Measurements from ENCODE around the gene EFNB1. TPM values are rescaled to one million over a fixed set of nuclear protein-coding genes. Genes with fewer than 3 reads are reported as not detected.

Gene EFNB1
- total and polyA plus RNA-seq, 2 of the 8 experiments (the other 6 are each of a cell fraction or from before 2014, with no cell fraction given), result 2.3 to 5.4 TPM

GRCh38 chrX:68829582-68830418 is 979 bp downstream of the EFNB1 start:
- no peaks in the 10 kb centered on the region for H3K79me2 ChIP-seq (ENCODE audit: control insufficient read depth in 1 of 2, insufficient read depth in 2 of 2, low read length in 2 of 2)
- peaks cover 0 to 14% (median 3%) of the 10 kb centered on the region in 4 experiments; a peak in 5 of 7 replicates for H3K4me1 ChIP-seq (replicated peaks in 1 of 4; ENCODE audit: control insufficient read depth in 3 of 4, insufficient read depth in 4 of 4, low read length in 3 of 4)
- H2BK15ac ChIP-seq (ENCODE audit: low read length), result no peak overlapping the region
- CTCF ChIA-PET (ENCODE audit: partially characterized antibody), result interaction anchor here (0.5 to 3.2 kb wide), 15 partner anchors 55 to 558 kb away, joined by 3 to 35 read pairs (median 5); no protein-coding TSS in a partner anchor
- no peak overlapping the region for H2AK5ac ChIP-seq (ENCODE audit: low read depth, low read length)
- H3K4me2 ChIP-seq (ENCODE audit: insufficient read depth in 1 of 2, low read depth in 2 of 2, low read length in 2 of 2), result peak overlapping the region; percentile 59 to 78
- peaks cover 35 to 87% (median 77%) of the 10 kb centered on the region in 4 experiments for H3K27me3 ChIP-seq (replicated peaks in 1 of 4; ENCODE audit: control insufficient read depth in 3 of 4, extremely low read depth in 1 of 4, insufficient read depth in 3 of 4, low read length in 3 of 4)
- H3K9me3 ChIP-seq (ENCODE audit: insufficient read depth in 2 of 2, low read depth in 1 of 2, low read length in 1 of 2), result no peaks in the 10 kb centered on the region; a peak in 1 of 4 replicates
- H3K23ac ChIP-seq (ENCODE audit: insufficient read length), result no peak overlapping the region
- DNase-seq (ENCODE audit: low read depth in 1 of 2, low spot score in 2 of 2) (peak in 1 of 2 experiments; percentile 40), FAIRE-seq (no peak)
- H3K79me1 ChIP-seq (ENCODE audit: low read depth, low read length), result no peaks in the 10 kb centered on the region
- H3K9ac ChIP-seq (replicated peaks in 1 of 4; ENCODE audit: extremely low read depth in 1 of 4, low read depth in 3 of 4, low read length in 3 of 4), result peak overlapping the region in 1 of 4 experiments; percentile 40; a peak in 1 of 7 replicates
- POLR2A ChIA-PET (ENCODE audit: partially characterized antibody), result interaction anchor here (1.0 to 3.3 kb wide), 5 partner anchors 50 to 392 kb away, joined by 3 to 13 read pairs (median 3); no protein-coding TSS in a partner anchor
- WGBS, 2 experiments (ENCODE audit: extremely low coverage in 1 of 2, insufficient coverage in 1 of 2, insufficient read length in 1 of 2, insufficient replicate concordance in 2 of 2, low coverage in 1 of 2, low lambda C conversion rate in 2 of 2, missing lambda C conversion rate in 1 of 2), result 2% methylated on average over 24 of the region's 74 CpGs; no CpG with 5 or more reads in 1 of the 2 experiments
- no peak overlapping the region for H2BK20ac ChIP-seq (ENCODE audit: low read length)
- no peak overlapping the region for H2BK120ac ChIP-seq (replicated peaks; ENCODE audit: low read depth, low read length)
- no peak overlapping the region for H2BK12ac ChIP-seq (ENCODE audit: low read depth, low read length)
- peaks cover 15 to 16% of the 10 kb centered on the region in 2 experiments for H4K20me1 ChIP-seq (replicated peaks in 1 of 2; ENCODE audit: control insufficient read depth in 1 of 2, insufficient read depth in 2 of 2, low read length in 2 of 2)
- H3K27ac ChIP-seq (ENCODE audit: low read depth, low read length), result no peak overlapping the region
- H2BK5ac ChIP-seq (ENCODE audit: low read depth, low read length), result no peak overlapping the region
- H3K23me2 ChIP-seq (ENCODE audit: low read depth, low read length), result peaks cover 10% of the 10 kb centered on the region; the same call in 1 of the 2 replicates
- no peak overlapping the region for H3K56ac ChIP-seq (replicated peaks; ENCODE audit: insufficient read length, low read depth, low read length)
- TF ChIP-seq KDM4A (IDR thresholded peaks at IDR 0.05; ENCODE audit: low read depth, low read length, severe bottlenecking) (peak; percentile 10), BCL11A (IDR thresholded peaks at IDR 0.05; ENCODE audit: low read depth in 2 of 2, low read length in 2 of 2) (no peak), TAF7 (optimal IDR thresholded peaks at IDR 0.05; ENCODE audit: borderline replicate concordance, low read depth, low read length) (no peak), GTF2F1 (IDR thresholded peaks at IDR 0.05; ENCODE audit: borderline replicate concordance, low read depth, low read length) (no peak), SUZ12 (IDR thresholded peaks at IDR 0.05; ENCODE audit: low read length) (peak; percentile 64), EZH2 (IDR thresholded peaks at IDR 0.05; ENCODE audit: low read depth, low read length, severe bottlenecking) (peak; percentile 57), HDAC6 (IDR thresholded peaks at IDR 0.05; ENCODE audit: low read depth, low read length) (no peak)
- TF ChIP-seq, protein P1, sequence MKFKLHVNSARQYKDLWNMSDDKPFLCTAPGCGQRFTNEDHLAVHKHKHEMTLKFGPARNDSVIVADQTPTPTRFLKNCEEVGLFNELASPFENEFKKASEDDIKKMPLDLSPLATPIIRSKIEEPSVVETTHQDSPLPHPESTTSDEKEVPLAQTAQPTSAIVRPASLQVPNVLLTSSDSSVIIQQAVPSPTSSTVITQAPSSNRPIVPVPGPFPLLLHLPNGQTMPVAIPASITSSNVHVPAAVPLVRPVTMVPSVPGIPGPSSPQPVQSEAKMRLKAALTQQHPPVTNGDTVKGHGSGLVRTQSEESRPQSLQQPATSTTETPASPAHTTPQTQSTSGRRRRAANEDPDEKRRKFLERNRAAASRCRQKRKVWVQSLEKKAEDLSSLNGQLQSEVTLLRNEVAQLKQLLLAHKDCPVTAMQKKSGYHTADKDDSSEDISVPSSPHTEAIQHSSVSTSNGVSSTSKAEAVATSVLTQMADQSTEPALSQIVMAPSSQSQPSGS (IDR thresholded peaks at IDR 0.05; ENCODE audit: low read length), result no peak
- no peak overlapping the region for H4K8ac ChIP-seq (ENCODE audit: extremely low read depth, insufficient read depth, low read length)
- no peak overlapping the region; the same call in 1 of the 2 replicates for H3K18ac ChIP-seq (ENCODE audit: extremely low read depth, low read length)
- no peaks in the 10 kb centered on the region for H3K36me3 ChIP-seq (ENCODE audit: control insufficient read depth in 2 of 4, insufficient read depth in 4 of 4, low read length in 3 of 4)
- H3K4me3 ChIP-seq (ENCODE audit: extremely low read depth in 1 of 4, insufficient read depth in 2 of 4, low read depth in 3 of 4, low read length in 4 of 4), result peak overlapping the region; percentile 40 to 67 (median 45)
- H4K91ac ChIP-seq (replicated peaks; ENCODE audit: insufficient read length, low read length), result no peak overlapping the region
- H3K4ac ChIP-seq (replicated peaks; ENCODE audit: insufficient read length, low read depth, low read length), result no peak overlapping the region
- H3K14ac ChIP-seq (ENCODE audit: insufficient read length), result no peak overlapping the region
- H2AFZ ChIP-seq (ENCODE audit: low read length), result no peak overlapping the region
- H4K5ac ChIP-seq (ENCODE audit: insufficient read length, low read depth, low read length), result no peak overlapping the region
